HepG2 (cell line): Measurements from ENCODE around the gene CENATAC. TPM values are rescaled to one million over a fixed set of nuclear protein-coding genes. Genes with fewer than 3 reads are reported as not detected.

Source experiments
- CTCF ChIP-seq: sonication (generic); formaldehyde crosslinking; IDR thresholded peaks from 2 replicates; pipeline ENCODE4 v1.5.0; 2020; ENCODE audit warnings: mild to moderate bottlenecking, missing genetic modification reagents, moderate library complexity
- DR1 ChIP-seq: sonication (generic); formaldehyde crosslinking; IDR thresholded peaks from 2 replicates; pipeline ENCODE4 v1.8.0; 2021; ENCODE audit warnings: mild to moderate bottlenecking, missing genetic modification reagents, inconsistent platforms
- ETV6 ChIP-seq: sonication (generic); formaldehyde crosslinking; conservative IDR thresholded peaks from 2 replicates; pipeline ENCODE4 v1.4.0; 2020; ENCODE audit warnings: missing genetic modification reagents
- FOXJ3 ChIP-seq: sonication (generic); formaldehyde crosslinking; IDR thresholded peaks from 2 replicates; pipeline ENCODE4 v1.4.0; 2020; ENCODE audit warnings: missing genetic modification reagents, mild to moderate bottlenecking, borderline replicate concordance
- HES4 ChIP-seq: sonication (generic); formaldehyde crosslinking; IDR thresholded peaks from 2 replicates; pipeline ENCODE4 v1.9.0; 2021; ENCODE audit warnings: mild to moderate bottlenecking, missing genetic modification reagents, borderline replicate concordance
- MNT ChIP-seq: fragments of 450-650 bp; IDR thresholded peaks from 2 replicates; pipeline ENCODE4 v1.6.1; 2016
- MYC ChIP-seq: sonication (generic); formaldehyde crosslinking; IDR thresholded peaks from 2 replicates; pipeline ENCODE4 v1.9.0; 2021; ENCODE audit warnings: missing genetic modification reagents, borderline replicate concordance
- NCOA2 ChIP-seq: sonication (generic); formaldehyde crosslinking; IDR thresholded peaks from 2 replicates; pipeline ENCODE4 v1.8.0; 2022; ENCODE audit warnings: inconsistent platforms
- RAD21 ChIP-seq: fragments of 450-650 bp; formaldehyde crosslinking; IDR thresholded peaks from 2 replicates; pipeline ENCODE4 v1.5.0; 2020; ENCODE audit warnings: mild to moderate bottlenecking
- YEATS2 ChIP-seq: sonication (generic); formaldehyde crosslinking; IDR thresholded peaks from 2 replicates; pipeline ENCODE4 v1.4.0; 2020; ENCODE audit warnings: missing genetic modification reagents, borderline replicate concordance
- ZBTB46 ChIP-seq: sonication (generic); formaldehyde crosslinking; IDR thresholded peaks from 2 replicates; pipeline ENCODE4 v1.4.0; 2020; ENCODE audit warnings: mild to moderate bottlenecking, missing genetic modification reagents, borderline replicate concordance
- ZGPAT ChIP-seq: IDR thresholded peaks from 2 replicates; pipeline ENCODE4 v1.6.1; 2016; ENCODE audit warnings: mild to moderate bottlenecking
- ZNF234 ChIP-seq: sonication (generic); formaldehyde crosslinking; conservative IDR thresholded peaks from 2 replicates; pipeline ENCODE4 v1.5.1; 2020; ENCODE audit warnings: mild to moderate bottlenecking, missing genetic modification reagents
- polyA plus RNA-seq, 8 experiments: library from polyadenylated mRNA; depleted of rRNA in 3 of 8; stranded (reverse) in 7 of 8; unstranded in 1 of 8; fragments of >200 nt; fragmentation: Illumina TruSeq in 4 of 8; extraction: Trizol in 4 of 8; gene quantifications; 2 replicates each; pipeline versions ENCODE4 v1.2.1 to v1.2.3, GENCODE V29; 2011 to 2016; ENCODE audit warnings: low read depth in 4 of 8, missing spikeins in 1 of 8, mixed read lengths in 1 of 8; ENCODE audit not compliant: insufficient read depth in 1 of 8
- total RNA-seq, 5 experiments: library from RNA; depleted of rRNA; stranded (reverse); fragments of >200 nt; fragmentation: Illumina TruSeq; extraction: Trizol; gene quantifications; 2 replicates each; pipeline ENCODE4 v1.2.3, GENCODE V29; 2016; ENCODE audit warnings: low read depth in 1 of 5

CENATAC gene
- total and polyA plus RNA-seq, 2 of the 13 experiments (the other 11 are each of a cell fraction or from before 2014, with no cell fraction given): 21.7 to 25.0 TPM

GRCh38 chr11:119057000-119057769 lies 59.2 kb downstream of the CENATAC start, which contains the start of gene HYOU1 (continued):
- TF ChIP-seq ZBTB46 (CRISPR knock-in tag): peak; percentile 76; the same call in 1 of the 2 replicates
- no peak for TF ChIP-seq FOXJ3
- TF ChIP-seq NCOA2 (CRISPR knock-in tag): 0 out of 2 replicates have a peak, but pooled peaks have one; percentile 27
- no peak for TF ChIP-seq DR1
- TF ChIP-seq ZGPAT (CRISPR knock-in tag): no peak; the same call in 1 of the 2 replicates
- TF ChIP-seq MYC: peak; percentile 13; the same call in 1 of the 2 replicates
- TF ChIP-seq RAD21 (CRISPR knock-in tag): peak; percentile 55
- no peak for TF ChIP-seq HES4 (CRISPR knock-in tag)
- peak; percentile 51; the same call in 1 of the 2 replicates for TF ChIP-seq CTCF (CRISPR knock-in tag)
- peak; percentile 48; the same call in 1 of the 2 replicates for TF ChIP-seq YEATS2
- no peak for TF ChIP-seq ETV6 (CRISPR knock-in tag)
- no peak for TF ChIP-seq ZNF234 (CRISPR knock-in tag)
- TF ChIP-seq MNT: no peak
